ENCODE measurements around the gene NEK1. TPM values are rescaled to one million over a fixed set of nuclear protein-coding genes. Genes with fewer than 3 reads are reported as not detected.

Gene NEK1
- total RNA-seq, 1 experiment from 2014 or later, result 6.0 TPM

DNA sequence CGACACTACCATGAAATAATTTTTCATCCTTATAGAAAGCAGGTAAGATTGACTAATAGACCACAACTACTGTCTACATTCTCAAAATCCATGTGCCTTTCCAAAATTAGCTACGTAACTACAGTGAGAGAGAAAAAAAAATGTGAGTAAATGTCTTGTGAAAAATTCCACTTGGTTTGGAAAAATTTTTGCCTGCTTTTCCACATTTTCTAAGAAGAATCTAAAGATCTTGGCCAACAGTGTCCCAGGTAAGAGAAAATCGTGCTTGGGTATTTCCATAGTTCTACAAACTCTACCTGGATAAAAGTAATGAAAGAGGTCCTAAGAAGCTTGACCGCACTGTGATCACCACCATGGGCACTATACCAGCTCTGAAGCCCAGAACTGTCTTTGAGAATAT, 6.6 kb upstream of the NEK1 start:
- DNase-seq, result no peak
- BruUV-seq (replicated peaks), result no TSS peak
- TF ChIP-seq, protein P1, sequence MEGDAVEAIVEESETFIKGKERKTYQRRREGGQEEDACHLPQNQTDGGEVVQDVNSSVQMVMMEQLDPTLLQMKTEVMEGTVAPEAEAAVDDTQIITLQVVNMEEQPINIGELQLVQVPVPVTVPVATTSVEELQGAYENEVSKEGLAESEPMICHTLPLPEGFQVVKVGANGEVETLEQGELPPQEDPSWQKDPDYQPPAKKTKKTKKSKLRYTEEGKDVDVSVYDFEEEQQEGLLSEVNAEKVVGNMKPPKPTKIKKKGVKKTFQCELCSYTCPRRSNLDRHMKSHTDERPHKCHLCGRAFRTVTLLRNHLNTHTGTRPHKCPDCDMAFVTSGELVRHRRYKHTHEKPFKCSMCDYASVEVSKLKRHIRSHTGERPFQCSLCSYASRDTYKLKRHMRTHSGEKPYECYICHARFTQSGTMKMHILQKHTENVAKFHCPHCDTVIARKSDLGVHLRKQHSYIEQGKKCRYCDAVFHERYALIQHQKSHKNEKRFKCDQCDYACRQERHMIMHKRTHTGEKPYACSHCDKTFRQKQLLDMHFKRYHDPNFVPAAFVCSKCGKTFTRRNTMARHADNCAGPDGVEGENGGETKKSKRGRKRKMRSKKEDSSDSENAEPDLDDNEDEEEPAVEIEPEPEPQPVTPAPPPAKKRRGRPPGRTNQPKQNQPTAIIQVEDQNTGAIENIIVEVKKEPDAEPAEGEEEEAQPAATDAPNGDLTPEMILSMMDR (IDR thresholded peaks at IDR 0.05; ENCODE audit: unreplicated experiment), result no peak
- Mint-ChIP-seq H3K36me3 (ENCODE audit: insufficient read depth, unreplicated experiment) (peaks cover 23% of the 10 kb centered on the region), H3K9me3 (ENCODE audit: low read depth, unreplicated experiment) (no peaks in the 10 kb centered on the region), H3K4me3 (ENCODE audit: low read depth, unreplicated experiment) (peak overlapping the region; percentile 87), H3K27ac (ENCODE audit: unreplicated experiment) (peak overlapping the region; percentile 97), H3K27me3 (ENCODE audit: unreplicated experiment) (no peaks in the 10 kb centered on the region), H3K4me1 (ENCODE audit: low read depth, unreplicated experiment) (peaks cover 7% of the 10 kb centered on the region)
- intact Hi-C loops (cut with micrococcal nuclease; ENCODE audit: unreplicated experiment), result loop anchor here (10.0 kb wide), 1 partner anchor 106 kb away; no protein-coding TSS in a partner anchor
- CTCF ChIA-PET, result no interaction called here

DNA sequence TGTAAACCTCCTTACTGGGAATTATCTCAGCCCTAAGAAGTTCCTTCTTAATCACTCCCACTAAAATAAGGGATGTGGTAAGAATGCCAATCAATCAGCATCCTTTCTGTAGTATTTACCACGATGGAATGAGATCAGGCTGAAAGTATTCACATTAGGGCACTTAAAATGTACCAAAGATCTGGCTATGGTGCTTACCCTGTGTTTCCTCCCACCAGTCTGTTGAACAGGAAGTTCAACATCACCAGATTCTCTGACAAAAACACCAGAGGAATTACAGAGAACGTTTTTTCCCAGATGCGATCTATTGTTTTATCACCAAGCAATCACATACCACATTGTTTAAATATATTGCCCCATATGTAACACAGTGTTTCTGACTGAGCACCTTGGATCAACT, 5.9 kb upstream of the NEK1 start:
- BruUV-seq (replicated peaks), result no TSS peak
- intact Hi-C loops (cut with micrococcal nuclease; ENCODE audit: unreplicated experiment), result loop anchor here (10.0 kb wide), 1 partner anchor 107 kb away; no protein-coding TSS in a partner anchor

DNA sequence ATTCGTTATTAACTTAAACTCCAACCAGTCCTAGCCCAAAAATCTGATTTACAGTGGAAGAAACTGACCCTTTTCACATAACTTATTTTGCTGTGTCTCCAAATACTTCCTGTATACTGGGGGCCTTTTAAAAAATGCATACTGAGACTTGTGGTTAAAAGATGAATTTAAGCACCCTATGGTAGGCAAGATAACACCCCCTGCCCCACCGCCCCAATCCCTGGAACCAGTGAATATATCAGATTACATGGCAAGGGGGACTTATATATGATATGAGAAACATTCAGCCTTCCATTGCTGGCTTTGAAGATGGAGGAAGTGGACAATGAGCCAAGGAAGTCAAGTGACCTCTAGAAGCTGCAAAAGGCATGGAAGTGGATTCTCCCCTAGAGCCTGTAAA, 4.9 kb upstream of the NEK1 start:
- Mint-ChIP-seq H3K9me3 (ENCODE audit: low read depth, unreplicated experiment) (no peaks in the 10 kb centered on the region), H3K4me1 (ENCODE audit: low read depth, unreplicated experiment) (peaks cover 7% of the 10 kb centered on the region), H3K27ac (ENCODE audit: unreplicated experiment) (no peak overlapping the region)

More for the DNA sequence above, 5.9 kb upstream of the NEK1 start:
- CTCF ChIA-PET, result no interaction called here
- H3K27ac Mint-ChIP-seq (ENCODE audit: unreplicated experiment), result no peak overlapping the region
- H3K4me3 Mint-ChIP-seq (ENCODE audit: low read depth, unreplicated experiment), result no peak overlapping the region
- H3K4me1 Mint-ChIP-seq (ENCODE audit: low read depth, unreplicated experiment), result peaks cover 7% of the 10 kb centered on the region
- DNase-seq, result no peak
- H3K9me3 Mint-ChIP-seq (ENCODE audit: low read depth, unreplicated experiment), result no peaks in the 10 kb centered on the region
- TF ChIP-seq, protein P1 (IDR thresholded peaks at IDR 0.05; ENCODE audit: unreplicated experiment), result no peak
- no peaks in the 10 kb centered on the region for H3K27me3 Mint-ChIP-seq (ENCODE audit: unreplicated experiment)
- H3K36me3 Mint-ChIP-seq (ENCODE audit: insufficient read depth, unreplicated experiment), result peaks cover 23% of the 10 kb centered on the region

DNA sequence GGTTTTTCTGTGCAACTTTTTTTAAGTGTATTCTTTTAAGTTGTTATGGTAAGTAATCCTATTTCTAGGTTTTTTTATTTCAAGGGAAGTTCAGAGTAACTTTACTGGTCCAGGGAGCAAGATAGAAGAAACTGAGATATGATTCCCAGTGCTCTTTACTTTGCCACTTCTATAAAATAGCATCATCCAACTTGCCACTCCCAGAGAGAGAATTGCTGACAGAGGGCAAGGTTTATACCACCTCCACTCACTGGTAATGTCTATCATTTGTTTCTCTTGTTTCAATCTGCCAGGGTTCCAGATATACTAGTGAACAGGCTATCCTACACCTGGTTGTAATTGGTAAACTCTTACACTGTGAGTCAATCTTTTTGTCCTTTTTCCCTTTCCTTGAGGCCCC, 4.5 kb upstream of the NEK1 start:
- peaks cover 33% of the 10 kb centered on the region for H3K36me3 Mint-ChIP-seq (ENCODE audit: insufficient read depth, unreplicated experiment)
- H3K27me3 Mint-ChIP-seq (ENCODE audit: unreplicated experiment), result no peaks in the 10 kb centered on the region
- H3K9me3 Mint-ChIP-seq (ENCODE audit: low read depth, unreplicated experiment), result no peaks in the 10 kb centered on the region
- peaks cover 7% of the 10 kb centered on the region for H3K4me1 Mint-ChIP-seq (ENCODE audit: low read depth, unreplicated experiment)
- CTCF ChIA-PET, result interaction anchor here (0.6 kb wide), 1 partner anchor 198 kb away, joined by 3 read pairs; no protein-coding TSS in a partner anchor
- intact Hi-C loops (cut with micrococcal nuclease; ENCODE audit: unreplicated experiment), result loop anchor here (10.0 kb wide), 1 partner anchor 108 kb away; no protein-coding TSS in a partner anchor
- TF ChIP-seq, protein P1 (IDR thresholded peaks at IDR 0.05; ENCODE audit: unreplicated experiment), result no peak
- H3K4me3 Mint-ChIP-seq (ENCODE audit: low read depth, unreplicated experiment), result no peak overlapping the region
- DNase-seq, result no peak
- no peak overlapping the region for H3K27ac Mint-ChIP-seq (ENCODE audit: unreplicated experiment)
- no TSS peak for BruUV-seq (replicated peaks)

More for the DNA sequence above, 4.9 kb upstream of the NEK1 start:
- Mint-ChIP-seq H3K4me3 (ENCODE audit: low read depth, unreplicated experiment) (no peak overlapping the region), H3K27me3 (ENCODE audit: unreplicated experiment) (no peaks in the 10 kb centered on the region), H3K36me3 (ENCODE audit: insufficient read depth, unreplicated experiment) (peaks cover 29% of the 10 kb centered on the region)
- no TSS peak for BruUV-seq (replicated peaks)
- CTCF ChIA-PET, result interaction anchor here (0.6 kb wide), 1 partner anchor 198 kb away, joined by 3 read pairs; no protein-coding TSS in a partner anchor
- TF ChIP-seq, protein P1 (IDR thresholded peaks at IDR 0.05; ENCODE audit: unreplicated experiment), result no peak
- DNase-seq, result no peak
- intact Hi-C loops (cut with micrococcal nuclease; ENCODE audit: unreplicated experiment), result loop anchor here (10.0 kb wide), 1 partner anchor 107 kb away; no protein-coding TSS in a partner anchor
